ENCODE measurements around the gene CRELD1. TPM values are rescaled to one million over a fixed set of nuclear protein-coding genes. Genes with fewer than 3 reads are reported as not detected.

CRELD1 gene
- total and polyA plus RNA-seq, 9 of the 15 experiments (the other 6 are each of a cell fraction or from before 2014, with no cell fraction given), result 3.3 to 25.8 (median 16.5) TPM

GRCh38 chr3:9890249-9891071, 43.2 kb upstream of the CRELD1 start, which contains the start of gene JAGN1 (continued):
- TF ChIP-seq MGA (IDR thresholded peaks at IDR 0.05) (peak; percentile 86), GABPA (tag; conservative IDR thresholded peaks at IDR 0.05; ENCODE audit: low read depth) (peak; percentile 95), MXI1 (IDR thresholded peaks at IDR 0.05; ENCODE audit: low read depth, low read length) (no peak; the same call in 1 of the 2 replicates), BRF1 (IDR thresholded peaks at IDR 0.05; ENCODE audit: borderline replicate concordance, extremely low read depth, insufficient read length) (no peak), ARNT (IDR thresholded peaks at IDR 0.05) (no peak), CHD1 (IDR thresholded peaks at IDR 0.05; ENCODE audit: low read length) (peak; percentile 78), HNRNPL (IDR thresholded peaks at IDR 0.05; ENCODE audit: low read depth, low read length) (peak; percentile 37; the same call in 1 of the 2 replicates), NCOA2 (IDR thresholded peaks at IDR 0.05; ENCODE audit: partially characterized antibody in 2 of 2) (no peak), ZNF695 (CRISPR knock-in tag; IDR thresholded peaks at IDR 0.05) (no peak), RERE (CRISPR knock-in tag; IDR thresholded peaks at IDR 0.05; ENCODE audit: borderline replicate concordance) (no peak)
